ENCODE results near the gene CST9L. TPM values are rescaled to one million over a fixed set of nuclear protein-coding genes. Genes with fewer than 3 reads are reported as not detected.

The CST9L gene
- total RNA-seq, 1 donor from 2014 or later: not detected

DNA sequence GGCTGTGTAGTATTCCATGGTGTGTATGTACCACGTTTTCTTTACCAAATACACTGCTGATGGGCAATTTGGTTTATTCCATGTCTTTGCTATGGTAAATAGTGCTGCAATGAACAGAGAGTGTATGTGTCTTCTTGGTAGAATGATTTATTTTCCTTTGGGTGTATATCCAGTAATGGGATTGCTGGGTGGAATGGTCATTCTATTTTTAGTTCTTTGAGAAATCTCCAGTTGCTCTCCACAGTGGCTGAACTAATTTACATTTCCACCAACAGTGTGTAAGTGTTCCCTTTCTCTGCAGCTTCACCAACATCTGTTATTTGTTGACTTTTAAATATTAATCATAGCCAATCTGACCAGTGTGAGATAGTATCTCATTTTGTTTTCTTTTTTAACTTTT is 13.9 kb downstream of the CST9L start:
- DNase-seq (ENCODE audit: low spot score): no peak
- intact Hi-C loops (cut with DNase I): no loop called here

DNA sequence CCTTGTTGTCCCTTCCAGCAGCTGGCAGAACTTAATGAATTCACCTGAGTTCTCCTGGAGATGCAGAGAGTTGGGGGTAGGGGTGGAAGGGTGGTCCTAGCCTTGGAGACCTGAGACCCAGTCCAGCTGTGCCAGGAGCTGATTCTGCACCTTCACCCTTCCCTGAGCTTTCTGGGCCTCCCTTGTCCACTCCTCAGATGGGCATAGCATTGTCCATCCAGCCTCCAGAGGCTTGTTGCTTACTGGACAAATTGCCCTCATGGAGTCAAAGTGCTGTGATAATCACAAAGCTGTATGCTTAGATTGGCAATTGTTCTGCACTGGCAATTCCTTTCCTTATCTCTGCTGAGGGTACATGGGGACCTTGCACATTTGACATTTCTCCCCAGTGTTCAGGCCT is 16.5 kb downstream of the CST9L start:
- no peak for DNase-seq (ENCODE audit: low spot score)
- intact Hi-C loops (cut with DNase I): no loop called here

DNA sequence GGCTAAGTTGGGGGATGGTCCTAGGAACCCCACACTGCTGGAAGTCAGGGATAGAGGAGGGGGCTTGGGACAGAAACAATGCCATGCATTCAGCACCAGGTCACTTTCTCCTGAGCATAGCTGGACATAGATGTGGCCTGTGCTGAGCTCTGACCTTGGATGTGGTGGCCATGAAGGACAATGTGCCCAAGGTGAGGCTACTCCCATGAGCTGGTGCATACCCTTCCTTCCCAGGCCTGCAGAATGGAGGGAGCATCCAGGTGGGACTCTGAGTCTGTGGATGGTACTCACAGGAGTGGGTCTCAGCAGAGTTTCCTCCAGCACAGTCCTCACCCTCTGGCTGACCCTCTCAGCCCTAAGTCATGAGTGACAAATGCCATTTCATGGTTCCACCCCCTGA is 16.9 kb downstream of the CST9L start:
- DNase-seq (ENCODE audit: low spot score): no peak
- intact Hi-C loops (cut with DNase I): no loop called here

DNA sequence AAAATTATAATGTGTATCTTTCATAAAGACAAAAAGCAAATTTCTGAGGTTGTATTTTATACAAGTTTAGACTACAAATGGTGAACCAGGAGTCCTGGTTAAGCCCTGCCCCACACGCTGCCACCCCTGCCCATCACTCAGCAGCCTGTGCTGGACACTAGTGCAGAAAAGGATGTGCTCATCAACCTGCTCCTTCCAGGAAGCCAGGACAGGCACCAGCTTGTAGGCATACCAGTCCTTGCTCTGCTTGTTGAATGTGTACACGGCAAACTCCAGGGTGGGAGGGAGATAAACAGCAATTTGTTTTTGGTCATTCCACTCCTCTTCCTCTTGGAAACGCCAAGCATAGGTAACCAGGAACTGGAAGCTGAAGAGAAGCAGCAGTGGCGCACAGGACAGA is 18.1 kb downstream of the CST9L start:
- no peak for DNase-seq (ENCODE audit: low spot score)
- intact Hi-C loops (cut with DNase I): no loop called here

DNA sequence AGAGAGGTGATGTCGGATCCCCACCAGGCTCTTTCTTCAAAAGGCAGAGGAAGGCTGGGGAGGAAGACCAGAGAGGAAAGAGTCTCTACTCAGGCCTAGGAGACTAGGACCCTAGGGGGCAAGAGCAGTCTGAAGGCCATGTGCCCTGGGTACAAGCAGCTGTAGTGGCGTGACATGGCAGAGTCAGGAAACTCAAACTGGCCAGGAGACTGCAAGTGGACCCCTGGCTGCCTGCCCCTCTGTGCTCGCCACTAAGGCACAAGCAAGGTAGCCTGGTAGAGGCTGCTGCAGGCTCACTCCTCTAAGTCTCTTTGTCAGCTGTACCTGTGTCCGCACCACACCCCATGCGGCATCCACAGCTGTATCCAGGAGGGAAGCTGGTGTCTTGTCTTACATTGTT is 19.9 kb downstream of the CST9L start:
- no peak for DNase-seq (ENCODE audit: low spot score)
- intact Hi-C loops (cut with DNase I): no loop called here

DNA sequence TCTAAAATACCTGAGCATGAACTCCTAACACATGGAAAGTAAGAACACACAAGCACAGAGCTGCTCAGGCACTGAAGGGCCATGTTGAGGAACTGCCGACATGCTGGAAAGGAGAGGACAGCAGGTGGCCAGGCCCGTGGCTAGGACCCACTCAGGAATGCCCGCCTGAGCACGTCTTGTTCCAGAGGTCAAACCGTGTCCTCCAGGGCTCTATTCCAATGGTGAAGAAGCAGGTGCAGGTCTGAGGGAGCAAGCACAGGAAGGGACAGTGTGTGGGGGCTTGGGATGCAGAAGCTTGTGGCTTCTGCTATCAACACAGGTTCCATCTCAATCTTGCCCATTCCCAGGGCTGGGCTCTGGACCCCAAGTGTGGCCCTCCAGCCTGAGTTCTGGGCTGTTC is 20.7 kb downstream of the CST9L start:
- intact Hi-C loops (cut with DNase I): no loop called here
- no peak for DNase-seq (ENCODE audit: low spot score)

DNA sequence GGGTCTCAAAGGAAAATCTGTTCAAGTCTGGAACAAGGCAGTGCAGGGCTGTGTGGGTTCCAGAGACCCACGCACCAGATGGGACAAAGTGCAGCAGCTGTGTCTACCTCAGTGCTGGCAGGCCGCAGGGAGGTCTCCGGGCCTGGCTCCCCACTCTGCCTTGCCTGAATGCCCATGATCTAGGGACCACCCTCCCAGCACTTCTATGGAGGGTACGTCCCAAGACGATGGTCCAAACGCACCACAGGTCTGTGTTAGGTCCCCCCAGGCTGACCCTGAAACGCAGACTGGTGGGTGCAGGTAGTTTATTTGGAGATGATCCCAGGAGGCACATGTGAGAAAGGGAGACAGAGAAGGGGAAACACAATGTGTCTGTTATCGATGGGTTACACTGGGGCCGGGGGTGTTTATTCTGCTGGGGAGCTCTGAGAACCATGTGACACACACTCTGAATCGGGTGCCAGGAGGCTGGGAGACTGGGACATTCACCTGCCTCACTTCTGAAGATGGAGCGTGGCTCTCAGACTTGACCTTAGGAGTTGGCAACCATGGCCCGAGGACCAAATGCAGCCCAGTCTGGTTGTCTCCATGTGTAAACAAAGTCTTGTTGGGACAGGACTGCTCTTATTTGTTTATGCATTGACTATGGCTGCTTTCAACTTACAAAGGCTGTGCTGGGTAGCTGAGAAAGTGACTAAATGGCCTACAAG is 21.7 kb downstream of the CST9L start:
- no peak for DNase-seq (ENCODE audit: low spot score)

DNA sequence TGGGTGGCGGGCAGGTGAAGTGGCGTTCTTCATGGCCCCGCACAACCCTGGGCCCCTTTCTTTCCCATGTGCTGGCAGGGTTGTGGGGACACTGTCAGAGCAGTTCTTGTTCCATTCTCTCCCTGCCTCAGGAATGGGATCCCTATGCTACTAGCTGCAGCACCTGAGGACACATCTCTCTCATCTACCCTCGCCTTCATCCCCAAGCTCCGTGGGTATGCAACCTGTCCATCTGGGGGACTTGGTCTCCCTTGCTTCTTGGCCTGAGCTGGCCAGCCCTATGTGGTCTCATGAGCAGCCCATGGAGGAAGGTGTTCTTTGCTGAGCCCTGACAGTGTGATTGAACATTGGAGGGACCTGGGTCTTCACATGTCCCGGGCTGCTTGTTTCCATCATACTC is 24.2 kb downstream of the CST9L start:
- intact Hi-C loops (cut with DNase I): no loop called here
- no peak for DNase-seq (ENCODE audit: low spot score)

More for the DNA sequence above, 21.7 kb downstream of the CST9L start:
- intact Hi-C loops (cut with DNase I): no loop called here

DNA sequence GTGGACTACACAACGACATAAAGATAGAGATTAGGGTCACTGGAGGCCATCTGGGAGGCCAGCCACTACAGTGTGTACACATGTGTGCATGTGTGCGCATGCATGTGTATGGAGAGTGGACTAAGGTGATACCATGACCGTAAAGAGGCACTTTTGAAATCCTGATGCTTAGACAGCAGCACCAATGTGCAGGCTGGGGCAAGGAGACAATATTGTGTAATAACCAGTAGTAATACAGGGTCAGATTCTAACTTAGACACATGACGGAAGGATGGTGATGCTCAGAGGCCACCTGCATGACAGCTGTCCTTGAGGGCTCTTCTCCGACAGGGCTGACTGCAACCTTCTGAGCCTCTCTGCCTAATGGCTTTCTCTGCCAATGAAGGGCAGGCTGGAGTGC is 25.5 kb downstream of the CST9L start:
- intact Hi-C loops (cut with DNase I): no loop called here

DNA sequence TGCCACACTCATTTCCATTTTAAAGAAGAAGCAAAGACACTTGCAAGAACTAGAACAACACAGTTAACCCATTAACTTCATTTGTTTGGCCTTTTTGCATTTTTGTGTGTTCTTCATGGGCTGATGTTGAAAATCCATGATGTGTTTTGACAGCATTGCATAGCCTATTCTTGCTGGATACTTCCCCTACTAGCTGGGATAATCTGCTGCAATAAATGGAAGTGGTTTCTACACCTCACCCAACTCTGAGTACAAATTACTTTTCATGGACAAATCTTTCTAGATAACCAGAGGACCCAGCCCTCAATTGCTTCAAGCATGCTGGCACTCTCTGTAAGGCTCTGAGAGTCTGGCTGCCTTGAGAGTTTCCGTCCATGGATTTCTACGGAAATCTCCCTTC is 26.5 kb downstream of the CST9L start:
- no peak for DNase-seq (ENCODE audit: low spot score)
- intact Hi-C loops (cut with DNase I): no loop called here

More for the DNA sequence above, 25.5 kb downstream of the CST9L start:
- DNase-seq (ENCODE audit: low spot score): no peak

DNA sequence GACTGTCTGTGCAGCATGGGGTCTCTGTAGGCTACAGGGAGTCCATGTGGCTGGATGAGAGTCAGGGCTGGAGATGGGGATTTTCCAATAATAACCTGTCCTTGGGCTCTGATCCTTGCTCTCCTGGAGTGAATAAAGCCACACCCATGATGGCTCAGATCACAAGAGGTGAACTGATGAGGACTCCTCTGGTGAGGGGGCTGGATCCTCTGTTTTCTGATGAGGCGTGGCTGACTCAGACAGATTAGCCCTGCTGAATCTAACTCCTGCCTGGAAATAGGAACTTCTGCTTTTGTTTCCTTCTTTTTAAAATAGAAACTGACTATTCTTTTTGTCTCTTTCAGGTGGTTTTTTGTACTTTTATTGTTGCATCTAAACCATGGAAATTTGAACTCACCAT is 27.0 kb downstream of the CST9L start:
- no peak for DNase-seq (ENCODE audit: low spot score)
- intact Hi-C loops (cut with DNase I): no loop called here

DNA sequence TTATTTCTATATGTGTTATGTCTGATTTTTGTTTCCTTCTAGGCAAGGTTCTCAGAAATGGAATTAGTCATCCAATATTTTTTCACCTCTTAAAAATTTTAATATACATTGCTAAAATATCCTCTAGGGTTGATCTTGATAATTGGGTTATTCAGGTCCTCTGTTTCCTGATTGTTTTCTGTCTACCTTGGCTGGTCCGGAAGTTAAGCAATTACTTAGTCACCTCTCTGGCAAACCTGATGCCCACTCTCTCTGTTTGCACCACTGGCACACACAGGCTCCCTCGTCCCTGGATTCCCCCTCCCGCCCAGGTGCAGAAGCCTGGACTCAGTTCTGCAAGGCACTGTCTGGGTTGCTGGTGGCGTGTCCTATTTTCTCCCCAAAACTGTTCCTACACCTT is 27.7 kb downstream of the CST9L start:
- DNase-seq (ENCODE audit: low spot score): no peak
- intact Hi-C loops (cut with DNase I): no loop called here

DNA sequence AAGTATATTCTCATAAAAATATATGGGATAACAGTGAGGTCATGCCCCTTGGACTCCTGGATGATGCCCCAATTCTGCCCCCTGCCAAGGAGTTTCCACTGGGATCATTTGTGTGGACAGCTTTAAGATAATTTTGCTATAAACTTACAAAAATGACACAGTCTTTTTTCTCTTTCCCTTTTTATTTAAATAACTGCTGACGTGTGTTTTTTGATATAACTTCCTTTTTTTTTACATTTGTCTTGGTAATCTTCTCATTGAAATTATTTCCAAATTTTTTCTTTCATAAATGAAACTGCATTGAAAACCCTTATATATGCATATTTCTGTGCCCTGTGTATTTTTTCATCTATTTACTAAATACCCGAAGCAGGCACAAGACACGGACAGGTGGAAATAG is 31.3 kb downstream of the CST9L start:
- intact Hi-C loops (cut with DNase I): no loop called here
- no peak for DNase-seq (ENCODE audit: low spot score)

DNA sequence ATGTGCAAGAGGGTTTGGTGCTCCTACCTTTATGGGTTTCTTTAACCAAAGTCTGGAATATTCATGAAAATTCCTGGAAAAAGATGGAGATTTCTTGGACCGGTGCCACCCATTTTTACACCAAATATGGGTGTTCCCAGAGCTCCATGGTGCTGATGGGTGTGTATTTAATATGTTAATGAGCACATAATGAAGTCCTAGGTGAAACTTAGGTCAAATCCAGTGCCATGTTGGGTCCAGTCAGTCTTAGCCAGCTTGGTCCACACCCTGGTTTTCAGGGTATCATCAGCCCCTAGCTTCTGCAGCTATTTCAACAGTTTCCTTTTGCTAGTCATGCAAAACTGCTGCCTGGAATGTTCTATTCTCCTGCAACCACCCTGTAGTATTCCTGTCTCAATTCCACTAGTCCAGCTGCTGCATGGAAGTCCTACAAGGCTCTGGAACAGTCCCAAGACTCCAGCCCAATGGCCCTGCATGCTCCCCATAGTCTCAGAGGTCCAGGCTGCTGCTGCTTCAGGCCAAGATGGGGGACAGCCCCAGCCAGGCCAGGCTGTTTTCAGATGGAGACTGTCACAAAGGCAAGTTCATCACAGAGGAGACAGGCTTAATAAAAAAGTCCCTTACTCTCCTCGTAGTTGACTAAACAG is 31.8 kb downstream of the CST9L start:
- no peak for DNase-seq (ENCODE audit: low spot score)
- intact Hi-C loops (cut with DNase I): no loop called here

DNA sequence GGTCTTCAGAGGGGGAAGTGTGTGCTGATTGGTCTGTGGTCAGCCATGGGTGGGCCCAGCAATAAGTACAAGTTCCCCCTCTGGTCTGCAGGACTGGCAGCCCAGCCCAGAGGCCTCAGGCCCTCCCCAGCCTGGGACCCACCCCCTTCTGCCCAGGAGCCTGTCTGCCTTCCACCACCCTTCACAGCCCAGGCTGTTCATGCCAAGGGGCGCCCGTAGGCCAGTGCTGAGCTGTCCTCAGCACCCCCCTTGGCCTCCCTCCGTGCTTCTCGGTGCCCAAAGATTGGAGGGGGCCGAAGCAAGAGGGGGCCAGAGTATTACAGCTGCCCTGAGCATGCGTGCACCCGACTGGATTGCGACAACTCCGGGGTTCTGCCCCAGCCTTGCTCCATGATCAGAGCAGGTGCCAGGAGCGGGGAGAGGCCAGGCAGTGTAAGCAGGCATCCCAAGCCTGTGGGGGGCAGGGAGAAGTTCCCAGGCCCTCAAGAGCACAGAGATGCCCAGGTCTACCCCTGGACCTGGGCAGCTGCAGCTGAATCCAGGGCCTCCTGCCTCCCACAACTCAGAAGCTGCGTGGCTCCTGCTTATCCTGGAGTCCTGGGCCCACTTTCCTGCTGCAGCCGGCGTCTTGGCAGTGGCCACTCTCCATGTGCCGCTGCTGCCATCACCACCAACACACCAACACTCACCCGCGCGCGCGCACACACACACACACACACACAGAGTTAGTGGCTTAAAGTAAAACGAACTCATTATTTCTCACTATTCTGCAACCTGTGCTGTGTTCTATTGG is 33.3 kb downstream of the CST9L start:
- intact Hi-C loops (cut with DNase I): no loop called here
- no peak for DNase-seq (ENCODE audit: low spot score)

DNA sequence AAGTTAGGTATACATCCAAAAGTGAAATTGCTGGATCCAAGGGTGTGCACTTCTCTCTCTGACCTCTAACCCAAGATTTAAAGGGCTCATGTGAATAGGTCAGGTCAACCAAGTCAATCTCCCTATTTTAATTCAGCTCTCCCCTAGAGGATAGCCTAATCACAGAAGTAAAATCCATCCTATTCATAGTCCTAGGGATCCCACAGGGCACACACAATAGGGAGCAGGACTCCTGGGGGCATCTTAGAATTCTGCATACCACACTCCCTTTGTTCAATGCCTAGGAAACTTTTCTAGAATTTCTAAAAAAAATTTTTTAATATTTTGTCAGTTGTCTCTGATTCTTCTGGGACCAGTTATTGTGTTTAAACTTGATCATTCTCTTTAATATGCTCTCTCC is 35.1 kb downstream of the CST9L start:
- DNase-seq (ENCODE audit: low spot score): no peak

DNA sequence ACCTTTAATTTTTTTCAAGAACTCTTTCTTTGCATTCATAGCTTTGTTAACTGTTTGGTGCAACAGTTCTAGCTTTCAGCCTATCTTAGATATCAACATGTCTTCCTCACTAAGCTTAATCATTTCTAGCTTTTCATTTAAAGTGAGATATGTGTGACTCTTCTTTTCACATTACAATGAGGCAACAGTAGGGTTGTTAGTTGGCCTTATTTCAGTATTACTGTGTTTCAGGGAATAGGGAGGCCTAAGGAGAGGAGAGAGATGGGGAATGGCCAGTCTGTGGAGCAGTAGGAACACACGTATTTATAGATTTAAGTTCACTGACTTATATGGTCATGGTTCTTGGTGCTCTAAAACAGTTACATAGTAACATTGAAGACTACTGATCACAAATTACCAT is 35.8 kb downstream of the CST9L start:
- DNase-seq (ENCODE audit: low spot score): no peak
- intact Hi-C loops (cut with DNase I): no loop called here

More for the DNA sequence above, 35.1 kb downstream of the CST9L start:
- intact Hi-C loops (cut with DNase I): no loop called here

DNA sequence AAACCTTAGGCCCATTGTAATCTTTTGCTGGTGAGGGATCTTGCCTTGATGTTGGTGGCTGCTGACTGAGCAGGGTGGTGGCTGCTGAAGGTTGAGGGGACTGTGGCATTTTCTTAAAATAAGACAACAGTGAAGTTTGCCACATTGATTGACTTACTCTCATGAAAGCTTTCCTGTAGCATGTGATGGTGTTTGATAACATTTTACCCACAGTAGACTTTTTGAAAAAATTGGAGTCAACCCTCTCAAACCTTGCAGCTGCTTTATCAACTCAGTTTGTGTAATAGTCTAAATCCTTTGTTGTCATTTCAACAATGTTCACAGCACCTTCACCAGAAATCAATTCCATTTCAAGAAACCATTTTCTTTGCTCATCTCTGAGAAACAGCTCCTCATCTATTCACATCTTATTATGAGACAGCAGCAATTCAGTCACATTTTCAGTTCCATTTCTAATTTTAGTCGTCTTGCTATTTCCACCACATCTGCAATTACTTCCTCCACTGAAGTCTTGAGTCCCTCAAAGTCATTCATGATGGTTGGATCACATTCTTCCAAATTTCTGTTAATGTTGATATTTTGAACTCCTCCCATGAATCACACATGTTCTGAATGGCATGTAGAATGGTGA is 37.2 kb downstream of the CST9L start:
- no peak for DNase-seq (ENCODE audit: low spot score)
- intact Hi-C loops (cut with DNase I): no loop called here

DNA sequence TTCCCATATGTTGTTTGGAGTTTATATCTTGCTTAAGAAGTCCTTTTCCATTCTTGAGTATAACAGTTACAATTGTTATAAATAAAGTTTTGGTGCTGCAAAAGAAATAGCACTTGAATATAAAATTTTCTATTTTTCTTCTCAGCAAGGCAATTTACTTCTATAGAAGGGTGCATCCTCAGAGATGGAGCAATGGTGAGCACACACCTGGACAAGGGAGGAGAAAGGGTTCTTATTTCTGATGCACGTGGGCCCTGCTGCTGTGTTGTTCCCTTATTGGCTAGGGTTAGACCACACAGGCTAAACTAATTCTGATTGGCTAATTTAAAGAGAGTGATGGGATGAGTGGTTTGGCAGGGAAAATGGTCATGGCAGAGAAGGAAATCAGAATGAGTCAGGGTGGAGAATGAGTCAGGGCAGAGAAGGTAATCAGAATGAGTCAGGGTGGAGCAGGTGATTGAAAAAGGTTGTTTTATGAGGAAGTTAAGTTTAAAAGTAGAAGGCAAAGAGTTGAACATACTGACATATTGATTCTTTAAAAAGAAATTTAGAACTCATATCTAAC is 39.3 kb downstream of the CST9L start:
- DNase-seq (ENCODE audit: low spot score): no peak
- intact Hi-C loops (cut with DNase I): no loop called here

DNA sequence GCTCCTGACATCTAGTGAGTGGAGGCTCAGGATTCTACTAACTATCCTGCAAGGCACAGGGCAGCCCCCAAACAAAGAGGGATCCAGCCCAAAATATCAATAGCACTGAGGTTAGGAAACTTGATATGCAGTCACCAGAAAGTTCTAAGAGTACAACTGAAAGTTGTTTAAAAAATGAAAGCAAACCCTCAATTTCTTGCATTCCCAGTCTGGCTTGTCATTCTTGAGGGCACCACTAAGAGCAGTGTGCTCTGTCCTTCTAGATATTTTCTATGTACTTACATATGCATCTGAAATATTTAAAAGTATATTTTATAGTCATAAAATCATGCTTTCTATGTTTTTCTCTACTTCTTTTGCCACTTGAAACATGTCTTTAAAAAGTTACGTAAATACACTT is 41.4 kb downstream of the CST9L start:
- intact Hi-C loops (cut with DNase I): no loop called here
- no peak for DNase-seq (ENCODE audit: low spot score)
